Loucy (cell line): Measurements from ENCODE around the gene TTLL5.

Experiments
- H2AFZ ChIP-seq: fragments of 200-600 bp; sonication (generic); 2 replicates; pipeline ENCODE4 v1.6.0; 2016; ENCODE audit warnings: antibody characterized with exemption, mild to moderate bottlenecking, low read length, moderate library complexity
- H3F3A ChIP-seq: fragments of 200-600 bp; 2 replicates; pipeline ENCODE4 v1.6.0; 2016; ENCODE audit warnings: antibody characterized with exemption, low read depth, mild to moderate bottlenecking
- H3K27me3 ChIP-seq: fragments of 200-600 bp; sonication (generic); 2 replicates; pipeline ENCODE4 v1.6.1; 2014; ENCODE audit warnings: low read length, mild to moderate bottlenecking; ENCODE audit not compliant: insufficient read depth, poor library complexity, severe bottlenecking
- H3K36me3 ChIP-seq: fragments of 200-600 bp; sonication (generic); 2 replicates; pipeline ENCODE4 v1.6.1; 2016; ENCODE audit warnings: low read length; ENCODE audit not compliant: insufficient read depth
- H3K4me1 ChIP-seq: fragments of 200-600 bp; sonication (generic); 2 replicates; pipeline ENCODE4 v1.5.1; 2014; ENCODE audit warnings: low read length, mild to moderate bottlenecking; ENCODE audit not compliant: insufficient read depth, poor library complexity, severe bottlenecking
- H3K4me2 ChIP-seq: fragments of 200-600 bp; sonication (generic); 2 replicates; pipeline ENCODE4 v1.6.0; 2014; ENCODE audit warnings: antibody characterized with exemption, low read length, low read depth, mild to moderate bottlenecking; ENCODE audit not compliant: poor library complexity, severe bottlenecking
- H3K4me3 ChIP-seq: fragments of 200-600 bp; sonication (generic); 2 replicates; pipeline ENCODE4 v1.5.1; 2014; ENCODE audit warnings: low read length, mild to moderate bottlenecking, mixed read lengths; ENCODE audit not compliant: poor library complexity, severe bottlenecking
- H3K79me2 ChIP-seq: fragments of 200-600 bp; sonication (generic); 2 replicates; pipeline ENCODE4 v1.6.1; 2014; ENCODE audit warnings: low read length; ENCODE audit not compliant: insufficient read depth
- H3K9ac ChIP-seq: fragments of 200-600 bp; sonication (generic); 2 replicates; pipeline ENCODE4 v1.6.0; 2014; ENCODE audit warnings: mild to moderate bottlenecking, low read depth, low read length, moderate library complexity; ENCODE audit not compliant: poor library complexity, severe bottlenecking
- H3K9me2 ChIP-seq: fragments of 200-600 bp; sonication (generic); replicated peaks from 2 replicates; pipeline ENCODE4 v1.6.1; 2016; ENCODE audit warnings: low read depth, low read length, mixed read lengths
- H3K9me3 ChIP-seq: fragments of 200-600 bp; sonication (generic); 2 replicates; pipeline ENCODE4 v1.6.1; 2014; ENCODE audit warnings: mild to moderate bottlenecking, antibody characterized with exemption, low read length, low read depth; ENCODE audit not compliant: insufficient read depth
- H4K20me1 ChIP-seq: fragments of 200-600 bp; sonication (generic); 2 replicates; pipeline ENCODE4 v1.6.0; 2014; ENCODE audit warnings: antibody characterized with exemption, low read length, mild to moderate bottlenecking; ENCODE audit not compliant: insufficient read depth, poor library complexity, severe bottlenecking
- CTCF ChIP-seq: fragments of 200-600 bp; sonication (generic); conservative IDR thresholded peaks from 2 replicates; pipeline ENCODE4 v1.5.1; 2014; ENCODE audit warnings: mild to moderate bottlenecking, antibody characterized with exemption, low read length
- EZH2phosphoT487 ChIP-seq: fragments of 200-600 bp; IDR thresholded peaks from 2 replicates; pipeline ENCODE4 v1.6.1; 2018; ENCODE audit warnings: antibody characterized with exemption, mild to moderate bottlenecking, moderate library complexity, borderline replicate concordance

TTLL5 gene

GRCh38 chr14:75871181-75871880, 210.3 kb downstream of the TTLL5 start:
- Histone ChIP-seq H3K4me2 (no peak overlapping the region), H3K9me2 (no peaks in the 10 kb centered on the region), H4K20me1 (no peaks in the 10 kb centered on the region), H3K9ac (no peak overlapping the region), H3K9me3 (no peaks in the 10 kb centered on the region), H3K79me2 (no peaks in the 10 kb centered on the region), H3K27me3 (no peaks in the 10 kb centered on the region), H3F3A (no peaks in the 10 kb centered on the region), H3K4me1 (peaks cover 11% of the 10 kb centered on the region), H3K36me3 (no peaks in the 10 kb centered on the region; the same call in 1 of the 2 replicates), H2AFZ (no peak overlapping the region), H3K4me3 (no peak overlapping the region)
- TF ChIP-seq CTCF (no peak), EZH2phosphoT487 (no peak)

GRCh38 chr14:75875958-75876357, 214.9 kb downstream of the TTLL5 start:
- Histone ChIP-seq H4K20me1 (no peaks in the 10 kb centered on the region), H3K27me3 (no peaks in the 10 kb centered on the region), H3K4me3 (no peak overlapping the region), H3K9me3 (no peaks in the 10 kb centered on the region), H3K4me2 (no peak overlapping the region), H3K9ac (no peak overlapping the region), H3K9me2 (no peaks in the 10 kb centered on the region), H3F3A (no peaks in the 10 kb centered on the region), H3K36me3 (no peaks in the 10 kb centered on the region), H2AFZ (no peak overlapping the region), H3K79me2 (no peaks in the 10 kb centered on the region), H3K4me1 (peaks cover 18% of the 10 kb centered on the region)
- TF ChIP-seq EZH2phosphoT487 (no peak), CTCF (no peak)

- Histone ChIP-seq H3K4me3 (no peak overlapping the region), H3K27me3 (no peaks in the 10 kb centered on the region), H3K36me3 (no peaks in the 10 kb centered on the region), H4K20me1 (no peaks in the 10 kb centered on the region), H3K9me2 (no peaks in the 10 kb centered on the region), H3K79me2 (no peaks in the 10 kb centered on the region), H3K4me2 (no peak overlapping the region), H3K9me3 (no peaks in the 10 kb centered on the region), H3F3A (no peaks in the 10 kb centered on the region), H3K9ac (no peak overlapping the region), H3K4me1 (peaks cover 13% of the 10 kb centered on the region), H2AFZ (no peak overlapping the region)
- TF ChIP-seq CTCF (no peak), EZH2phosphoT487 (no peak)
These were observed 215.5 kb downstream of the TTLL5 start for GRCh38 chr14:75876530-75876929.
